HCT116 (cell line): ENCODE results near the gene NECTIN4. TPM values are rescaled to one million over a fixed set of nuclear protein-coding genes. Genes with fewer than 3 reads are reported as not detected.

Experiments
- ATAC-seq: fragments of 200-7000 bp; cut with Tn5 transposase; 2 replicates; pipeline ENCODE4 v1.9.1; 2020; ENCODE audit warnings: mild to moderate bottlenecking, moderate library complexity
- Bru-seq: library from RNA; stranded (reverse); fragments of 400-500 nt; gene quantifications from one replicate; lab custom pipeline; 2021; lab: Mats Ljungman, UMichigan
- BruChase-seq, 2 experiments: library from RNA; stranded (reverse); fragments of 400-500 nt; gene quantifications; one replicate each; lab custom pipeline; 2021; lab: Mats Ljungman, UMichigan
- BruUV-seq: library from RNA; stranded (reverse); fragments of 400-500 nt; replicated peaks from 2 replicates; lab custom pipeline; 2021; lab: Mats Ljungman, UMichigan
- CTCF ChIA-PET: fragments of 300-600 bp; sonication (Branson Sonifier 250); formaldehyde crosslinking; loops from one replicate; lab custom pipeline; 2021; ENCODE audit warnings: antibody characterized with exemption; lab: Charles Lee
- POLR2A ChIA-PET: fragments of 300-600, 350-600 bp; sonication (Branson Sonifier 250); formaldehyde crosslinking; loops from one replicate; lab custom pipeline; 2021; ENCODE audit warnings: antibody characterized with exemption; lab: Charles Lee
- RAD21 ChIA-PET, 2 experiments: fragments of 300-600 bp; sonication (Branson Sonifier 250); formaldehyde crosslinking; loops; one replicate each; lab custom pipeline; 2023; ENCODE audit warnings: low total read pairs in 2 of 2; ENCODE audit not compliant: uncharacterized antibody in 2 of 2, unreplicated experiment in 2 of 2, low non-redundant PET in 1 of 2; lab: Charles Lee
- DNase-seq: peaks from one replicate; pipeline ENCODE4 v3.0.0-alpha.2; 2010; ENCODE audit warnings: low read depth, low spot score
- H2AFZ ChIP-seq: fragments of 200-600 bp; shearing (Covaris generic), sonication (generic); 2 replicates; pipeline ENCODE4 v1.6.1; 2017; ENCODE audit warnings: low read depth, mixed run types, mixed read lengths, antibody characterized with exemption, low read length; ENCODE audit not compliant: poor library complexity, severe bottlenecking
- H3K27ac ChIP-seq: 2 replicates; pipeline ENCODE4 v1.5.1; 2012; ENCODE audit warnings: low read depth, low read length
- H3K27me3 ChIP-seq: fragments of 200-600 bp; sonication (generic); 2 replicates; pipeline ENCODE4 v1.6.1; 2016; ENCODE audit warnings: mixed run types, low read length, mixed read lengths; ENCODE audit not compliant: insufficient read depth
- H3K36me3 ChIP-seq, 2 experiments: fragments of 200-500 bp in 1 of 2; fragments of 200-600 bp in 1 of 2; sonication (Bioruptor generic) in 1 of 2; sonication (generic) in 1 of 2; 2 replicates each; pipeline versions ENCODE4 v1.5.1 to v1.6.1; 2014 to 2016; ENCODE audit warnings: low read length in 2 of 2, inconsistent platforms in 1 of 2, mixed read lengths in 1 of 2, mixed run types in 1 of 2; ENCODE audit not compliant: insufficient read depth in 2 of 2, control insufficient read depth in 1 of 2
- H3K4me1 ChIP-seq, 2 experiments: fragments of 200-600 bp in 1 of 2; sonication (generic) in 1 of 2; 2 replicates each; pipeline versions ENCODE4 v1.5.1 to v1.6.1; 2012 to 2017; ENCODE audit warnings: low read length in 2 of 2, inconsistent platforms in 1 of 2, mild to moderate bottlenecking in 1 of 2, mixed read lengths in 1 of 2, mixed run types in 1 of 2, moderate library complexity in 1 of 2; ENCODE audit not compliant: insufficient read depth in 2 of 2, control insufficient read depth in 1 of 2
- H3K4me2 ChIP-seq: fragments of 200-600 bp; sonication (generic); 2 replicates; pipeline ENCODE4 v1.6.1; 2017; ENCODE audit warnings: mixed run types, low read length, mixed read lengths
- H3K4me3 ChIP-seq, 2 experiments: fragments of 200-600 bp in 1 of 2; sonication (generic) in 1 of 2; replicated peaks in 1 of 2; 2 replicates each; pipeline ENCODE4 v1.5.1; 2011 to 2016; ENCODE audit warnings: low read length in 2 of 2, control low read depth in 1 of 2, low read depth in 1 of 2, mild to moderate bottlenecking in 1 of 2, mixed read lengths in 1 of 2, mixed run types in 1 of 2
- H3K79me2 ChIP-seq: fragments of 200-600 bp; sonication (generic); 2 replicates; pipeline ENCODE4 v1.6.1; 2017; ENCODE audit warnings: mild to moderate bottlenecking, mixed run types, low read length, moderate library complexity, mixed read lengths; ENCODE audit not compliant: insufficient read depth
- H3K9ac ChIP-seq: fragments of 200-600 bp; sonication (generic); 2 replicates; pipeline ENCODE4 v1.6.1; 2016; ENCODE audit warnings: low read length, mixed read lengths
- H3K9me2 ChIP-seq: fragments of 200-600 bp; sonication (generic), shearing (Covaris generic); 2 replicates; pipeline ENCODE4 v1.6.1; 2017; ENCODE audit warnings: mixed run types, mild to moderate bottlenecking, moderate library complexity; ENCODE audit not compliant: insufficient read depth
- H3K9me3 ChIP-seq, 2 experiments: fragments of 200-500 bp in 1 of 2; fragments of 200-600 bp in 1 of 2; sonication (Bioruptor generic) in 1 of 2; sonication (generic) in 1 of 2; 2 replicates each; pipeline ENCODE4 v1.6.1; 2014 to 2017; ENCODE audit warnings: low read length in 2 of 2, mixed read lengths in 2 of 2, inconsistent platforms in 1 of 2, low read depth in 1 of 2, mild to moderate bottlenecking in 1 of 2, mixed run types in 1 of 2, moderate library complexity in 1 of 2; ENCODE audit not compliant: control insufficient read depth in 1 of 2, insufficient read depth in 1 of 2
- H4K20me1 ChIP-seq: fragments of 200-600 bp; sonication (generic), shearing (Covaris generic); 2 replicates; pipeline ENCODE4 v1.6.1; 2017; ENCODE audit warnings: mixed run types, mild to moderate bottlenecking, moderate library complexity; ENCODE audit not compliant: insufficient read depth
- CEBPB ChIP-seq: IDR thresholded peaks from 2 replicates; pipeline ENCODE4 v1.6.1; 2012; ENCODE audit warnings: low read depth
- EGR1 ChIP-seq: IDR thresholded peaks from 2 replicates; pipeline ENCODE4 v1.6.1; 2012; ENCODE audit warnings: low read depth
- ELF1 ChIP-seq: IDR thresholded peaks from 2 replicates; pipeline ENCODE4 v1.6.1; 2012; ENCODE audit warnings: low read depth, borderline replicate concordance
- EZH2 ChIP-seq: fragments of 200-600 bp; sonication (generic); IDR thresholded peaks from 2 replicates; pipeline ENCODE4 v1.6.1; 2017; ENCODE audit warnings: antibody characterized with exemption, mixed run types
- JUND ChIP-seq: IDR thresholded peaks from 2 replicates; pipeline ENCODE4 v1.6.1; 2012
- POLR2A ChIP-seq: IDR thresholded peaks from 2 replicates; pipeline ENCODE4 v1.7.0; 2011; ENCODE audit warnings: borderline replicate concordance; ENCODE audit not compliant: insufficient read depth, insufficient read length; ENCODE audit errors: extremely low read depth
- POLR2AphosphoS5 ChIP-seq: IDR thresholded peaks from 2 replicates; pipeline ENCODE4 v1.6.1; 2011; ENCODE audit warnings: mild to moderate bottlenecking, low read depth, low read length, moderate library complexity
- ZFX ChIP-seq: fragments of 450-650 bp; IDR thresholded peaks from 2 replicates; pipeline ENCODE4 v1.6.1; 2017
- intact Hi-C: fragments of 100-400 bp; cut with micrococcal nuclease; formaldehyde crosslinking; loops from 2 replicates; pipeline ENCODE4 v1.10.0; 2022
- long read RNA-seq: library from polyadenylated mRNA; unstranded; transcript quantifications from one replicate; pipeline ENCODE4 v2.0.0, GENCODE V29; 2021; ENCODE audit not compliant: unreplicated experiment
- polyA plus RNA-seq: library from polyadenylated mRNA; unstranded; fragments of >200 nt; gene quantifications from 2 replicates; pipeline ENCODE4 v1.2.1, GENCODE V29; 2012; ENCODE audit warnings: missing spikeins
- total RNA-seq: library from RNA; stranded (reverse); gene quantifications from one replicate; pipeline ENCODE4 v1.2.1, GENCODE V29; 2021; ENCODE audit not compliant: unreplicated experiment
- TF ChIP-seq, protein P1 (sequence below): IDR thresholded peaks from 2 replicates; pipeline ENCODE4 v1.6.1; 2012
- TF ChIP-seq, protein P2 (sequence below): IDR thresholded peaks from 2 replicates; pipeline ENCODE4 v1.6.1; 2012
- TF ChIP-seq, protein P3 (sequence below), 3 experiments: fragments of 200-600 bp in 1 of 3; sonication (generic) in 1 of 3; IDR thresholded peaks in 2 of 3; conservative IDR thresholded peaks in 1 of 3; 2 replicates each; pipeline ENCODE4 v1.5.1; 2012 to 2017; ENCODE audit warnings: low read depth in 2 of 3, low read length in 2 of 3, antibody characterized with exemption in 1 of 3, borderline replicate concordance in 1 of 3, control low read depth in 1 of 3, mild to moderate bottlenecking in 1 of 3, mixed read lengths in 1 of 3, mixed run types in 1 of 3, moderate library complexity in 1 of 3; ENCODE audit not compliant: insufficient read depth in 1 of 3
- TF ChIP-seq, protein P4 (sequence below): IDR thresholded peaks from 2 replicates; pipeline ENCODE4 v1.6.1; 2011; ENCODE audit warnings: mild to moderate bottlenecking, low read length, moderate library complexity; ENCODE audit not compliant: insufficient replicate concordance; ENCODE audit errors: extremely low read depth

Gene NECTIN4
- total RNA-seq (3.3 TPM), Bru-seq, nascent RNA (percentile 37 among the genes with signal in this experiment), BruChase-seq, experiment 1, labeled RNA remaining after a 6-hour chase (percentile 36 among the genes with signal in this experiment), BruChase-seq, experiment 2, labeled RNA remaining after a 2-hour chase (percentile 41 among the genes with signal in this experiment)
- 4.5 and 7.0 TPM in 2 replicates for polyA plus RNA-seq
- long read RNA-seq, partial matches to known transcripts = 1 of 7 reads
- long read RNA-seq, other reads (novel, unspliced or antisense) = 6 of 7 reads

DNA sequence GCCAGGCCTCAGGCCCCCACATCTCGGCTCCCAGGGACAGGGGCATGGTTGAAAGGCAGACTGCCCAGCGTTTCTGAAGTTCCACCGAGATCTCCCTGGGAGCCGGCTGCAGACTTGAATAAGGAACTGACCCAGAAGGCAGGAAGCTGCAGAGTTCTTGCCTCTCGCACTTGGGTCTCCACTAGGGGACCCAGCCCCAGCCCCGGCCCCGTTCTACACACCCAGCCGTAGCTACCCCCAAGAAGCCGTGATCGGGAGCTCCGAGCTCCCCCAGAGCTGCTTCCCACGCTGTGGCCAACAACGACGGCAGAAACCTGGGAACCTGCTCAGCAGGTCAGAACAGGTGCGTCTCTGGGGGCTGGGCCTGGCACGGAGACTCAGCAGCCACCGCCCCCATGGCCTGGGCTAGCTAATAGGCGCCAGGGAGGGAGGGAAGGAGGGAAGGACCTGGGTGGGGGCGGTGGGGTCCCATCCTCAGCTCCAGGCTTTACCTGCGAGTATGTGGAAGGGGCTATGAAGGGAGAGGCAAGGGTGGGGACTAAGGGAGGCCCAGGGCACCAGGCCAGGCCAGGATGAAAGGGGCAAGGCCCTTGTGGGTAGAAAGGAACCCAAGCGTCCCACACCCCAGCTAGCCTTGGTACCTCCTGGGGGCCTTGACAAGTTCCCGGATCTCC is at the start of gene NECTIN4:
NECTIN4 (minus strand) TSS at position 308 of the 674 bp plus-strand sequence; CDS start at position 46, 262 bp downstream.
- TF ChIP-seq ELF1 (no peak), POLR2AphosphoS5 (peak; percentile 25; the same call in 1 of the 2 replicates)
- Histone ChIP-seq H3K27ac (no peak within 1 kb of the TSS), H2AFZ (no peak within 1 kb of the TSS), H3K27me3 (no peaks in the 10 kb centered on the region), H3K9me3 (no peaks in the 10 kb centered on the region), H3K9me2 (no peaks in the 10 kb centered on the region), H3K36me3 (no peaks in the 10 kb centered on the region), H3K4me2 (peak within 1 kb of the TSS; percentile 30), H4K20me1 (no peaks in the 10 kb centered on the region), H3K4me3 (no peak within 1 kb of the TSS), H3K9ac (0 out of 2 replicates have a peak within 1 kb of the TSS, but pooled peaks have one; percentile 2), H3K4me1 (peaks cover 21 to 80% of the 10 kb centered on the region in 2 experiments), H3K79me2 (no peaks in the 10 kb centered on the region)
- DNase-seq = no peak
- RAD21 ChIA-PET = no interaction called here
- peak; percentile 37; the same call in 1 of the 2 replicates for ATAC-seq
- no TSS peak for BruUV-seq
- intact Hi-C loops = no loop called here
- CTCF ChIA-PET = no interaction called here
- POLR2A ChIA-PET = interaction anchor here (1.2 kb wide), 1 partner anchor 68 kb away, joined by 3 read pairs; the partner anchor contains the start of gene F11R

DNA sequence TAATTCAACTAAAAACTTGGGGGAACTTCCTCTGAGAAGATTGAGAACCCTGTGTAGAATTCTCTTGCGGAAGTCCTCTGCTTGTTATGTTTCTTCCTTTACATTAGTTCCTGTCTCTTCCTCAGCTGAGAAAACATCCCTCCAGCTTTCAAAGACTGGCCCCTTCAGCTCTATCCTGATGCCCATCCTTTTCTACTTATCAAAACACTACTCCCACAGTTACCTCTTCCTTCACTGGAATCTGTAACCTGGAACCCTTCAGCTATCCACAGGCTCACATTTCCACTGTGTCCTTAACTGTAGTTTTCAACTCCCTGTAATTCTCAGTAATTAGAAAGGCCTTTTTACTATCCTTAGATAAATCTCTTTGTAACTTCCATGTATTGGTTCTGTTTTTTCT is 49.1 kb upstream of the NECTIN4 start:
- H3K79me2 ChIP-seq = peaks cover 13% of the 10 kb centered on the region
- TF ChIP-seq CEBPB (no peak), JUND (no peak), EZH2 (no peak), ZFX (no peak), ELF1 (no peak), POLR2A (no peak), EGR1 (no peak)
- TF ChIP-seq, protein P1, sequence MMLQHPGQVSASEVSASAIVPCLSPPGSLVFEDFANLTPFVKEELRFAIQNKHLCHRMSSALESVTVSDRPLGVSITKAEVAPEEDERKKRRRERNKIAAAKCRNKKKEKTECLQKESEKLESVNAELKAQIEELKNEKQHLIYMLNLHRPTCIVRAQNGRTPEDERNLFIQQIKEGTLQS = no peak
- TF ChIP-seq, protein P2, sequence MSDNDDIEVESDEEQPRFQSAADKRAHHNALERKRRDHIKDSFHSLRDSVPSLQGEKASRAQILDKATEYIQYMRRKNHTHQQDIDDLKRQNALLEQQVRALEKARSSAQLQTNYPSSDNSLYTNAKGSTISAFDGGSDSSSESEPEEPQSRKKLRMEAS = no peak
- TF ChIP-seq, protein P3, sequence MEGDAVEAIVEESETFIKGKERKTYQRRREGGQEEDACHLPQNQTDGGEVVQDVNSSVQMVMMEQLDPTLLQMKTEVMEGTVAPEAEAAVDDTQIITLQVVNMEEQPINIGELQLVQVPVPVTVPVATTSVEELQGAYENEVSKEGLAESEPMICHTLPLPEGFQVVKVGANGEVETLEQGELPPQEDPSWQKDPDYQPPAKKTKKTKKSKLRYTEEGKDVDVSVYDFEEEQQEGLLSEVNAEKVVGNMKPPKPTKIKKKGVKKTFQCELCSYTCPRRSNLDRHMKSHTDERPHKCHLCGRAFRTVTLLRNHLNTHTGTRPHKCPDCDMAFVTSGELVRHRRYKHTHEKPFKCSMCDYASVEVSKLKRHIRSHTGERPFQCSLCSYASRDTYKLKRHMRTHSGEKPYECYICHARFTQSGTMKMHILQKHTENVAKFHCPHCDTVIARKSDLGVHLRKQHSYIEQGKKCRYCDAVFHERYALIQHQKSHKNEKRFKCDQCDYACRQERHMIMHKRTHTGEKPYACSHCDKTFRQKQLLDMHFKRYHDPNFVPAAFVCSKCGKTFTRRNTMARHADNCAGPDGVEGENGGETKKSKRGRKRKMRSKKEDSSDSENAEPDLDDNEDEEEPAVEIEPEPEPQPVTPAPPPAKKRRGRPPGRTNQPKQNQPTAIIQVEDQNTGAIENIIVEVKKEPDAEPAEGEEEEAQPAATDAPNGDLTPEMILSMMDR (IDR thresholded peaks at IDR 0.05 in 2 of 3, conservative IDR thresholded peaks at IDR 0.05 in 1 of 3; ENCODE audit: borderline replicate concordance in 1 of 3, insufficient read depth in 1 of 3, low read depth in 2 of 3, low read length in 2 of 3) = no peak
- TF ChIP-seq, protein P4, sequence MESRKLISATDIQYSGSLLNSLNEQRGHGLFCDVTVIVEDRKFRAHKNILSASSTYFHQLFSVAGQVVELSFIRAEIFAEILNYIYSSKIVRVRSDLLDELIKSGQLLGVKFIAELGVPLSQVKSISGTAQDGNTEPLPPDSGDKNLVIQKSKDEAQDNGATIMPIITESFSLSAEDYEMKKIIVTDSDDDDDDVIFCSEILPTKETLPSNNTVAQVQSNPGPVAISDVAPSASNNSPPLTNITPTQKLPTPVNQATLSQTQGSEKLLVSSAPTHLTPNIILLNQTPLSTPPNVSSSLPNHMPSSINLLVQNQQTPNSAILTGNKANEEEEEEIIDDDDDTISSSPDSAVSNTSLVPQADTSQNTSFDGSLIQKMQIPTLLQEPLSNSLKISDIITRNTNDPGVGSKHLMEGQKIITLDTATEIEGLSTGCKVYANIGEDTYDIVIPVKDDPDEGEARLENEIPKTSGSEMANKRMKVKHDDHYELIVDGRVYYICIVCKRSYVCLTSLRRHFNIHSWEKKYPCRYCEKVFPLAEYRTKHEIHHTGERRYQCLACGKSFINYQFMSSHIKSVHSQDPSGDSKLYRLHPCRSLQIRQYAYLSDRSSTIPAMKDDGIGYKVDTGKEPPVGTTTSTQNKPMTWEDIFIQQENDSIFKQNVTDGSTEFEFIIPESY = no peak
- TF ChIP-seq, all 23 proteins: peak for 0
- Histone ChIP-seq H3K9me3 (no peaks in the 10 kb centered on the region), H2AFZ (no peak overlapping the region), H3K27me3 (no peaks in the 10 kb centered on the region), H3K36me3 (no peaks in the 10 kb centered on the region), H3K4me2 (no peak overlapping the region), H3K4me3 (no peak overlapping the region), H3K9ac (no peak overlapping the region), H3K27ac (no peak overlapping the region), H4K20me1 (no peaks in the 10 kb centered on the region), H3K9me2 (no peaks in the 10 kb centered on the region), H3K4me1 (peaks cover 7 to 9% of the 10 kb centered on the region in 2 experiments; a peak in 2 of 4 replicates)
- no peak for DNase-seq
- no TSS peak for BruUV-seq
- CTCF ChIA-PET = interaction anchor here (0.9 to 1.4 kb wide), 3 partner anchors 67 to 303 kb away, joined by 3 to 4 read pairs (median 3); no protein-coding TSS in a partner anchor
- RAD21 ChIA-PET = no interaction called here
- intact Hi-C loops = loop anchor here (5.0 kb wide), 1 partner anchor 301 kb away; no protein-coding TSS in a partner anchor
- POLR2A ChIA-PET = no interaction called here
- no peak for ATAC-seq
